HepG2 (cell line): Measurements from ENCODE around the gene ATG7. TPM values are rescaled to one million over a fixed set of nuclear protein-coding genes. Genes with fewer than 3 reads are reported as not detected.

Source experiments
- ATAC-seq: fragments of 200-7000 bp; cut with Tn5 transposase; 3 replicates; pipeline ENCODE4 v1.9.1; 2020; ENCODE audit warnings: mild to moderate bottlenecking, moderate library complexity
- BruUV-seq: library from RNA; stranded (reverse); fragments of 400-500 nt; replicated peaks from 2 replicates; lab custom pipeline; 2021; lab: Mats Ljungman, UMichigan
- CTCF ChIA-PET: fragments of 300-600 bp; formaldehyde crosslinking; extraction: SDS; loops from one replicate; lab custom pipeline; 2021; ENCODE audit warnings: low total read pairs, inconsistent platforms, low intra/inter-chr PET ratio; lab: Yijun Ruan, JAX
- POLR2A ChIA-PET: fragments of 350-600 bp; sonication (Branson Sonifier 250); formaldehyde crosslinking; loops from one replicate; lab custom pipeline; 2020; ENCODE audit warnings: antibody characterized with exemption, inconsistent platforms; lab: Yijun Ruan, JAX
- DNase-seq: peaks from one replicate; pipeline ENCODE4 v3.0.0-alpha.2; 2015; ENCODE audit warnings: low spot score
- FAIRE-seq: peaks from 3 replicates; lab custom pipeline; 2011; peaks lifted over from hg19 to GRCh38; lab: Jason Lieb, UNC
- H2AFZ ChIP-seq: one replicate; pipeline ENCODE4 v1.6.1; 2011; ENCODE audit warnings: low read length, inconsistent platforms
- H3K27ac ChIP-seq: fragments of 300-600 bp; 3 replicates; pipeline ENCODE4 v1.8.0; 2011; ENCODE audit warnings: mixed run types, mild to moderate bottlenecking, mixed read lengths, low read length, inconsistent platforms; ENCODE audit not compliant: insufficient read depth; ENCODE audit errors: extremely low read length
- H3K27me3 ChIP-seq, 2 experiments: fragments of 200-600 bp in 1 of 2; 2 replicates in 1 of 2; 3 replicates in 1 of 2; pipeline versions ENCODE4 v1.6.0 to v1.8.0; 2011; ENCODE audit warnings: low read length in 2 of 2, mild to moderate bottlenecking in 2 of 2, moderate library complexity in 2 of 2, inconsistent platforms in 1 of 2; ENCODE audit not compliant: insufficient read depth in 2 of 2, control insufficient read depth in 1 of 2
- H3K36me3 ChIP-seq, 2 experiments: fragments of 200-600 bp in 1 of 2; replicated peaks in 1 of 2; 2 replicates in 1 of 2; 3 replicates in 1 of 2; pipeline versions ENCODE4 v1.5.1 to v1.8.0; 2011; ENCODE audit warnings: low read length in 2 of 2, inconsistent platforms in 1 of 2; ENCODE audit not compliant: insufficient read depth in 2 of 2, control insufficient read depth in 1 of 2
- H3K4me1 ChIP-seq: 2 replicates; pipeline ENCODE4 v1.5.1; 2012; ENCODE audit warnings: low read length, inconsistent platforms; ENCODE audit not compliant: insufficient read depth
- H3K4me2 ChIP-seq: 2 replicates; pipeline ENCODE4 v1.6.0; 2011; ENCODE audit warnings: low read depth, low read length, inconsistent platforms
- H3K4me3 ChIP-seq, 3 experiments: fragments of 200-600 bp in 1 of 3; sonication (generic), shearing (Covaris generic) in 1 of 3; replicated peaks in 1 of 3; 2 replicates each; pipeline ENCODE4 v1.5.1; 2011 to 2016; ENCODE audit warnings: low read length in 3 of 3, inconsistent platforms in 2 of 3, low read depth in 2 of 3, mild to moderate bottlenecking in 2 of 3, control low read depth in 1 of 3, mixed read lengths in 1 of 3; ENCODE audit not compliant: insufficient read depth in 1 of 3
- H3K79me2 ChIP-seq: one replicate; pipeline ENCODE4 v1.6.1; 2011; ENCODE audit warnings: low read length, inconsistent platforms; ENCODE audit not compliant: insufficient read depth
- H3K9ac ChIP-seq: 2 replicates; pipeline ENCODE4 v1.6.0; 2011; ENCODE audit warnings: mild to moderate bottlenecking, low read depth, low read length, inconsistent platforms; ENCODE audit not compliant: insufficient read depth
- H3K9me3 ChIP-seq: 2 replicates; pipeline ENCODE4 v1.5.1; 2012; ENCODE audit warnings: mild to moderate bottlenecking, low read length
- H4K20me1 ChIP-seq: 2 replicates; pipeline ENCODE4 v1.6.0; 2011; ENCODE audit warnings: inconsistent platforms, mild to moderate bottlenecking, low read length, moderate library complexity; ENCODE audit not compliant: insufficient read depth
- FOXM1 ChIP-seq: sonication (generic); formaldehyde crosslinking; IDR thresholded peaks from 2 replicates; pipeline ENCODE4 v1.5.0; 2020; ENCODE audit warnings: missing genetic modification reagents
- HMGXB4 ChIP-seq, 2 experiments: sonication (generic) in 1 of 2; formaldehyde crosslinking in 1 of 2; IDR thresholded peaks; 2 replicates each; pipeline versions ENCODE4 v1.4.0 to v1.6.1; 2018 to 2020; ENCODE audit warnings: missing genetic modification reagents in 2 of 2, borderline replicate concordance in 1 of 2, low read depth in 1 of 2, mild to moderate bottlenecking in 1 of 2, missing biosample characterization in 1 of 2
- KAT2B ChIP-seq: fragments of 150-350 bp; IDR thresholded peaks from 2 replicates; pipeline ENCODE4 v1.6.1; 2014; ENCODE audit warnings: low read depth, low read length, borderline replicate concordance
- PHB2 ChIP-seq: fragments of 450-650 bp; IDR thresholded peaks from 2 replicates; pipeline ENCODE4 v1.6.1; 2018; ENCODE audit not compliant: partially characterized antibody
- POGK ChIP-seq: sonication (generic); formaldehyde crosslinking; conservative IDR thresholded peaks from 2 replicates; pipeline ENCODE4 v1.8.0; 2022; ENCODE audit warnings: mild to moderate bottlenecking, moderate library complexity, missing genetic modification reagents
- TCF7 ChIP-seq: sonication (generic); IDR thresholded peaks from 2 replicates; pipeline ENCODE4 v1.6.1; 2016; ENCODE audit warnings: antibody characterized with exemption, low read depth
- ZNF775 ChIP-seq: sonication (generic); formaldehyde crosslinking; IDR thresholded peaks from 2 replicates; pipeline ENCODE4 v1.4.0; 2020; ENCODE audit warnings: missing genetic modification reagents, mild to moderate bottlenecking, moderate library complexity, borderline replicate concordance
- WGBS: methylation state at CpG from one replicate; pipeline ENCODE4 v1.1.6; 2017; ENCODE audit warnings: low lambda C conversion rate; 5-methylcytosine and 5-hydroxymethylcytosine counted together
- in situ Hi-C: cut with HindIII; loops from 2 replicates; pipeline ENCODE4 v1.10.0; 2017; ENCODE audit warnings: low pct_unique_long_range_greater_than_20kb; ENCODE audit not compliant: extremely low pct_ligation_motif_present
- intact Hi-C: fragments of 100-400 bp; cut with micrococcal nuclease; formaldehyde crosslinking; loops from one replicate; pipeline ENCODE4 v1.10.0; 2022; ENCODE audit not compliant: unreplicated experiment
- polyA plus RNA-seq, 8 experiments: library from polyadenylated mRNA; depleted of rRNA in 3 of 8; stranded (reverse) in 7 of 8; unstranded in 1 of 8; fragments of >200 nt; fragmentation: Illumina TruSeq in 4 of 8; extraction: Trizol in 4 of 8; gene quantifications; 2 replicates each; pipeline versions ENCODE4 v1.2.1 to v1.2.3, GENCODE V29; 2011 to 2016; ENCODE audit warnings: low read depth in 4 of 8, missing spikeins in 1 of 8, mixed read lengths in 1 of 8; ENCODE audit not compliant: insufficient read depth in 1 of 8
- total RNA-seq, 5 experiments: library from RNA; depleted of rRNA; stranded (reverse); fragments of >200 nt; fragmentation: Illumina TruSeq; extraction: Trizol; gene quantifications; 2 replicates each; pipeline ENCODE4 v1.2.3, GENCODE V29; 2016; ENCODE audit warnings: low read depth in 1 of 5
- TF ChIP-seq, protein P1 (sequence below): sonication (generic); formaldehyde crosslinking; IDR thresholded peaks from 2 replicates; pipeline ENCODE4 v1.4.0; 2020; ENCODE audit warnings: missing genetic modification reagents

ATG7 gene
- total and polyA plus RNA-seq, 2 of the 13 experiments (the other 11 are each of a cell fraction or from before 2014, with no cell fraction given) = 7.8 to 22.1 TPM

GRCh38 chr3:11351451-11351850, 79.3 kb downstream of the ATG7 start:
- Histone ChIP-seq H3K27ac (no peak overlapping the region), H4K20me1 (no peaks in the 10 kb centered on the region), H3K9me3 (no peaks in the 10 kb centered on the region), H2AFZ (no peak overlapping the region), H3K4me2 (no peak overlapping the region), H3K36me3 (peaks cover 3 to 11% of the 10 kb centered on the region in 2 experiments; a peak in 1 of 5 replicates), H3K4me1 (no peaks in the 10 kb centered on the region), H3K4me3 (no peak overlapping the region), H3K27me3 (no peaks in the 10 kb centered on the region), H3K9ac (no peak overlapping the region), H3K79me2 (no peaks in the 10 kb centered on the region)
- intact Hi-C loops = no loop called here
- CTCF ChIA-PET = no interaction called here
- POLR2A ChIA-PET = no interaction called here
- no TSS peak for BruUV-seq
- DNase-seq = no peak
- TF ChIP-seq ZNF775 (CRISPR knock-in tag) (no peak), POGK (CRISPR knock-in tag) (no peak), PHB2 (no peak), HMGXB4 (CRISPR knock-in tag; IDR thresholded peaks at IDR 0.05; ENCODE audit: borderline replicate concordance in 1 of 2, low read depth in 1 of 2) (no peak), FOXM1 (CRISPR knock-in tag) (no peak), KAT2B (no peak), TCF7 (no peak)
- TF ChIP-seq, protein P1, sequence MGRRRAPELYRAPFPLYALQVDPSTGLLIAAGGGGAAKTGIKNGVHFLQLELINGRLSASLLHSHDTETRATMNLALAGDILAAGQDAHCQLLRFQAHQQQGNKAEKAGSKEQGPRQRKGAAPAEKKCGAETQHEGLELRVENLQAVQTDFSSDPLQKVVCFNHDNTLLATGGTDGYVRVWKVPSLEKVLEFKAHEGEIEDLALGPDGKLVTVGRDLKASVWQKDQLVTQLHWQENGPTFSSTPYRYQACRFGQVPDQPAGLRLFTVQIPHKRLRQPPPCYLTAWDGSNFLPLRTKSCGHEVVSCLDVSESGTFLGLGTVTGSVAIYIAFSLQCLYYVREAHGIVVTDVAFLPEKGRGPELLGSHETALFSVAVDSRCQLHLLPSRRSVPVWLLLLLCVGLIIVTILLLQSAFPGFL = no peak
- no peak for FAIRE-seq
- 97% methylated on average over 5 of the region's 5 CpGs for WGBS
- in situ Hi-C loops = no loop called here
- no peak for ATAC-seq
